Kidney epithelial cell (primary cell): ENCODE results near the gene DGKI. TPM values are rescaled to one million over a fixed set of nuclear protein-coding genes. Genes with fewer than 3 reads are reported as not detected.

Source experiments
- DNase-seq: peaks from one replicate; pipeline ENCODE4 v3.0.0-alpha.2; 2010; ENCODE audit warnings: low read depth
- H3K27me3 ChIP-seq: 2 replicates; pipeline ENCODE4 v1.6.0; 2011; ENCODE audit warnings: low read length; ENCODE audit not compliant: control insufficient read depth, insufficient read depth
- H3K36me3 ChIP-seq: 2 replicates; pipeline ENCODE4 v1.5.1; 2011; ENCODE audit warnings: low read length; ENCODE audit not compliant: control insufficient read depth, insufficient read depth
- H3K4me3 ChIP-seq: 2 replicates; pipeline ENCODE4 v1.5.1; 2011; ENCODE audit warnings: low read depth, mild to moderate bottlenecking, control low read depth, low read length
- total RNA-seq: library from RNA; depleted of rRNA; stranded (reverse); fragments of >200 nt; gene quantifications from 2 replicates; pipeline ENCODE4 v1.2.3, GENCODE V29; 2015
- TF ChIP-seq, protein P1 (sequence below): IDR thresholded peaks from 2 replicates; pipeline ENCODE4 v1.5.1; 2011; ENCODE audit warnings: mild to moderate bottlenecking, moderate library complexity, low read length, control low read depth, inconsistent platforms; ENCODE audit not compliant: insufficient read depth, poor library complexity, severe bottlenecking

The DGKI gene
- total RNA-seq, 1 donor from 2014 or later, result 3.5 TPM

DNA sequence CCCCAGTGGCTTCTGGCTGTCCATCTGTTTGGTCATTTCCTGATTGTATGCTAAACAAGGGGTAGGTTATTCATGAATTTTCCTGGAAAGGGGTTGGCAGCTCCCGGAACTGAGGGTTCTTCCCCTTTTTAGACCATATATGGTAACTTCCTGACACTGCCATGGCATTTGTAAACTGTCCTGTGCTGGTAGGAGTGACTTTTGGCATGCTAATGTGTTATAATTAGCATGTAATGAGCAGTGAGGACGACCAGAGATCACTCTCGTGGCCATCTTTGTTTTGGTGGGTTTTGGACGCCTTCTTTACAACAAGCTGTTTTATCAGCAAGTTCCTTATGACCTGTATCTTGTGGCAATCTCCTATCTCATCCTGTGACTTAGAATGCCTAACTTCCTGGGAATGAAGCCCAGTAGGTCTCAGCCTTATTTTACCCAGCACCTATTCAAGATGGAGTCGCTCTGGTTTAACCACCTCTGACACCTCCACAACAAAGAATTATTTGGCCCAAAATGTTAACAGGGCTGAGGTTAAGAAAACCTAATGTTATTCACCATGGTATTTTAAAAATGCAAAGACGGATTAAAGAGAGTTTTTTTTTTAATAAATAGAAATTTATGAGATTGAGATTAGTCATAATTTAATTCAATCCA is 500.9 kb downstream of the DGKI start:
- no peaks in the 10 kb centered on the region for H3K36me3 ChIP-seq
- no peaks in the 10 kb centered on the region for H3K27me3 ChIP-seq
- no peak overlapping the region for H3K4me3 ChIP-seq
- no peak for DNase-seq
- TF ChIP-seq, protein P1, sequence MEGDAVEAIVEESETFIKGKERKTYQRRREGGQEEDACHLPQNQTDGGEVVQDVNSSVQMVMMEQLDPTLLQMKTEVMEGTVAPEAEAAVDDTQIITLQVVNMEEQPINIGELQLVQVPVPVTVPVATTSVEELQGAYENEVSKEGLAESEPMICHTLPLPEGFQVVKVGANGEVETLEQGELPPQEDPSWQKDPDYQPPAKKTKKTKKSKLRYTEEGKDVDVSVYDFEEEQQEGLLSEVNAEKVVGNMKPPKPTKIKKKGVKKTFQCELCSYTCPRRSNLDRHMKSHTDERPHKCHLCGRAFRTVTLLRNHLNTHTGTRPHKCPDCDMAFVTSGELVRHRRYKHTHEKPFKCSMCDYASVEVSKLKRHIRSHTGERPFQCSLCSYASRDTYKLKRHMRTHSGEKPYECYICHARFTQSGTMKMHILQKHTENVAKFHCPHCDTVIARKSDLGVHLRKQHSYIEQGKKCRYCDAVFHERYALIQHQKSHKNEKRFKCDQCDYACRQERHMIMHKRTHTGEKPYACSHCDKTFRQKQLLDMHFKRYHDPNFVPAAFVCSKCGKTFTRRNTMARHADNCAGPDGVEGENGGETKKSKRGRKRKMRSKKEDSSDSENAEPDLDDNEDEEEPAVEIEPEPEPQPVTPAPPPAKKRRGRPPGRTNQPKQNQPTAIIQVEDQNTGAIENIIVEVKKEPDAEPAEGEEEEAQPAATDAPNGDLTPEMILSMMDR, result no peak

- H3K4me3 ChIP-seq, result peak within 1 kb of the TSS; percentile 39
- DNase-seq, result no peak
- TF ChIP-seq, protein P1, result no peak
- H3K36me3 ChIP-seq, result no peaks in the 10 kb centered on the region
- no peaks in the 10 kb centered on the region for H3K27me3 ChIP-seq
These were observed 503.4 kb downstream of the DGKI start, which contains the start of gene PTN for GRCh38 chr7:137343281-137343841. Gene PTN, minus strand, starts transcription at chr7:137343733. Its CDS starts 88,760 bp downstream, at chr7:137254973.

- no peaks in the 10 kb centered on the region for H3K27me3 ChIP-seq
- TF ChIP-seq, protein P1, result no peak
- DNase-seq, result no peak
- H3K36me3 ChIP-seq, result no peaks in the 10 kb centered on the region
- peak overlapping the region; percentile 39 for H3K4me3 ChIP-seq
These were observed 503.9 kb downstream of the DGKI start for GRCh38 chr7:137342828-137343261.

DNA sequence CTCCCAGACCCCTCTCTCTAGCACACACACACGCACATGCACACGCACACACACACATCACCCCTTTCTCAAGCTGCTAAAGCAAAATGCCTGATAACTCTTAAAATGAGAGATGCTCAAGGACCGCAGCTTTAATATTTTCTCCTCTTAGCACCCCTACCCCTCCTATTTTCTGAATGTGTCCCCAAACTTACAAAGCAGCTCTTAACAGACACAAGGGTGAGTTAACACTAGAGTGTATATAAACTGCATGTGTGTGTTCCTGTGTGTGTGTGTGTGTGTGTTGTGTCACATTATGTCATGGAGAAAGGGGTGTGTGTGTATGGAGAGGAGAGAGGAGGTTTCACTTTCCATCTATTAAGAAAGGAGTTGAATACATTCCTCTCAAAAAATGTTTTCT is 504.5 kb downstream of the DGKI start:
- TF ChIP-seq, protein P1, result no peak
- no peaks in the 10 kb centered on the region for H3K27me3 ChIP-seq
- no peak for DNase-seq
- no peaks in the 10 kb centered on the region for H3K36me3 ChIP-seq
- H3K4me3 ChIP-seq, result no peak overlapping the region

DNA sequence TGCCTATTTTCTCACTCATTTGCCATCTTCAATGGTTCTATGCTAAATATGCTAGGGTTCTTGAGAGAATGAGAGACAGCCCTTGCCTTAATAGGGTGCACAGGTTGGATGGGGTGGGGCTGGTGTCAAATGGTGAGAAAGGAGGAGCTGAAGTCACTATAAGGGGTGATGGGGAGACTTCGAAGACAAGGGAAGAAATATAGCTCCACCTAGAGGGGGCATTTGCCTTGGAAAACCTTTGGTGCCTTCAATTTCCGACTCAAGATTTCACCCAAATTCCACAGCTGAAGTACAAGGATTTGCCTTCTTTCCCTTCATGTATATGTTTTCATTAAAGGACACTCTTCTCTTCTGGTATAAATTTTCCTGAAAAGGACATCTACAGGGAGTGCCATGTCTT is 508.9 kb downstream of the DGKI start:
- Histone ChIP-seq H3K27me3 (no peaks in the 10 kb centered on the region), H3K36me3 (no peaks in the 10 kb centered on the region), H3K4me3 (no peak overlapping the region)
- TF ChIP-seq, protein P1, result no peak
- no peak for DNase-seq
